ENCODE measurements around the gene CHST3.

- no peak for TF ChIP-seq CTCF (conservative IDR thresholded peaks at IDR 0.05)
- no peak for TF ChIP-seq ZFX (IDR thresholded peaks at IDR 0.05)
Measured at GRCh38 chr10:72050873-72051272, 86.7 kb downstream of the CHST3 start.

All from C4-2B (cell line).